Left renal pelvis (tissue), 4 donors: ENCODE data around the gene IRF5. TPM values are rescaled to one million over a fixed set of nuclear protein-coding genes. Genes with fewer than 3 reads are reported as not detected.
"Not testable (repeated sequence)": the region's sequence is repeated elsewhere in the genome, so short reads cannot be mapped to it uniquely, and the experiment has no call there.

Experiments
- DNase-seq, 4 donors: peaks; one replicate each; pipeline ENCODE4 v3.0.0-alpha.2; 2013; ENCODE audit warnings: low read depth in 4 of 4, low spot score in 3 of 4
- polyA plus RNA-seq, 4 donors: library from polyadenylated mRNA; unstranded; fragments of 120-200 nt; gene quantifications; one replicate each; pipeline ENCODE4 v1.2.1, GENCODE V29; 2013; ENCODE audit not compliant: insufficient read length in 4 of 4

The IRF5 gene
- polyA plus RNA-seq, 4 donors, result 2.8 to 16.1 (median 10.4) TPM

GRCh38 chr7:128937271-128937646 is 468 bp upstream of the IRF5 start:
- no peak for DNase-seq

- DNase-seq, result no peak
Observed at GRCh38 chr7:128938544-128939074, 882 bp downstream of the IRF5 start.

- DNase-seq, result no peak
Observed at GRCh38 chr7:128939075-128939860, 1.5 kb downstream of the IRF5 start.

- DNase-seq, result no peak
Observed at GRCh38 chr7:128939861-128940410, 2.2 kb downstream of the IRF5 start.

- no peak for DNase-seq
Observed at GRCh38 chr7:128940494-128941322, 3.0 kb downstream of the IRF5 start.

- no peak for DNase-seq
Observed at GRCh38 chr7:128941323-128941890, 3.7 kb downstream of the IRF5 start.

GRCh38 chr7:128941946-128942526 is 4.3 kb downstream of the IRF5 start:
- DNase-seq, result no peak

- DNase-seq, result not testable (repeated sequence)
Observed at GRCh38 chr7:128943251-128943650, 5.5 kb downstream of the IRF5 start.

- DNase-seq, result no peak
Observed at GRCh38 chr7:128944487-128945236, 6.9 kb downstream of the IRF5 start.

- DNase-seq, result no peak
Observed at GRCh38 chr7:128945668-128946366, 8.1 kb downstream of the IRF5 start.

- DNase-seq, result no peak
Observed at GRCh38 chr7:128946936-128947830, 9.5 kb downstream of the IRF5 start.

- DNase-seq, result no peak
Observed at GRCh38 chr7:128947854-128948253, 10.1 kb downstream of the IRF5 start.

GRCh38 chr7:128948312-128948973 is 10.7 kb downstream of the IRF5 start:
- no peak for DNase-seq

GRCh38 chr7:128948976-128949760 is 11.4 kb downstream of the IRF5 start:
- no peak for DNase-seq

- DNase-seq, result no peak
Observed at GRCh38 chr7:128951296-128951695, 13.6 kb downstream of the IRF5 start.

GRCh38 chr7:128954150-128954549 is 16.4 kb downstream of the IRF5 start:
- DNase-seq, result no peak
